HepG2 (cell line): Measurements from ENCODE around the gene ESPN. TPM values are rescaled to one million over a fixed set of nuclear protein-coding genes. Genes with fewer than 3 reads are reported as not detected.

ENCODE experiments used
- ARID2 ChIP-seq: sonication (generic); formaldehyde crosslinking; IDR thresholded peaks from 2 replicates; pipeline ENCODE4 v1.8.1; 2022; ENCODE audit warnings: mild to moderate bottlenecking, missing genetic modification reagents, borderline replicate concordance
- CREM ChIP-seq, 2 experiments: sonication (generic) in 1 of 2; formaldehyde crosslinking in 1 of 2; IDR thresholded peaks; 2 replicates each; pipeline versions ENCODE4 v1.4.0 to v1.6.1; 2016 to 2020; ENCODE audit warnings: antibody characterized with exemption in 1 of 2, mild to moderate bottlenecking in 1 of 2, missing genetic modification reagents in 1 of 2
- ETV5 ChIP-seq: IDR thresholded peaks from 2 replicates; pipeline ENCODE4 v1.6.1; 2018; ENCODE audit warnings: missing biosample characterization, missing genetic modification reagents, inconsistent platforms, borderline replicate concordance
- GPN1 ChIP-seq: sonication (generic); formaldehyde crosslinking; IDR thresholded peaks from 2 replicates; pipeline ENCODE4 v1.5.1; 2020; ENCODE audit warnings: missing genetic modification reagents, borderline replicate concordance
- HCFC1 ChIP-seq: fragments of 150-350 bp; IDR thresholded peaks from 2 replicates; pipeline ENCODE4 v1.6.1; 2014; ENCODE audit warnings: low read depth, low read length
- HDAC2 ChIP-seq: sonication (generic); formaldehyde crosslinking; IDR thresholded peaks from 2 replicates; pipeline ENCODE4 v1.4.0; 2020; ENCODE audit warnings: missing genetic modification reagents
- HMG20A ChIP-seq: IDR thresholded peaks from 2 replicates; pipeline ENCODE4 v1.6.1; 2016; ENCODE audit warnings: borderline replicate concordance
- HOXA7 ChIP-seq: sonication (generic); formaldehyde crosslinking; IDR thresholded peaks from 2 replicates; pipeline ENCODE4 v1.8.1; 2022; ENCODE audit warnings: mild to moderate bottlenecking, missing genetic modification reagents, moderate library complexity
- MTA1 ChIP-seq: sonication (generic); formaldehyde crosslinking; IDR thresholded peaks from 2 replicates; pipeline ENCODE4 v1.4.0; 2020; ENCODE audit warnings: missing genetic modification reagents, mild to moderate bottlenecking, borderline replicate concordance
- NCOA2 ChIP-seq: sonication (generic); formaldehyde crosslinking; IDR thresholded peaks from 2 replicates; pipeline ENCODE4 v1.8.0; 2022; ENCODE audit warnings: inconsistent platforms
- NPAS2 ChIP-seq: sonication (generic); formaldehyde crosslinking; IDR thresholded peaks from 2 replicates; pipeline ENCODE4 v1.8.0; 2022; ENCODE audit warnings: mild to moderate bottlenecking, missing genetic modification reagents, borderline replicate concordance
- NR2C2 ChIP-seq: sonication (generic); formaldehyde crosslinking; IDR thresholded peaks from 2 replicates; pipeline ENCODE4 v1.4.0; 2020; ENCODE audit warnings: missing genetic modification reagents, mild to moderate bottlenecking, moderate library complexity, borderline replicate concordance
- TP53 ChIP-seq: sonication (generic); formaldehyde crosslinking; conservative IDR thresholded peaks from 2 replicates; pipeline ENCODE4 v1.4.0; 2020; ENCODE audit warnings: missing genetic modification reagents
- ZKSCAN8 ChIP-seq: IDR thresholded peaks from 2 replicates; pipeline ENCODE4 v1.6.1; 2016; ENCODE audit warnings: borderline replicate concordance, missing genetic modification reagents, missing compliant biosample characterization
- ZNF124 ChIP-seq: sonication (generic); formaldehyde crosslinking; IDR thresholded peaks from 2 replicates; pipeline ENCODE4 v1.4.0; 2020; ENCODE audit warnings: missing genetic modification reagents
- ZNF703 ChIP-seq: sonication (generic); formaldehyde crosslinking; IDR thresholded peaks from 2 replicates; pipeline ENCODE4 v1.5.1; 2020; ENCODE audit warnings: missing genetic modification reagents, mild to moderate bottlenecking, moderate library complexity, borderline replicate concordance
- ZNF746 ChIP-seq: sonication (generic); formaldehyde crosslinking; IDR thresholded peaks from 2 replicates; pipeline ENCODE4 v1.8.0; 2022; ENCODE audit warnings: mild to moderate bottlenecking, missing genetic modification reagents
- polyA plus RNA-seq, 8 experiments: library from polyadenylated mRNA; depleted of rRNA in 3 of 8; stranded (reverse) in 7 of 8; unstranded in 1 of 8; fragments of >200 nt; fragmentation: Illumina TruSeq in 4 of 8; extraction: Trizol in 4 of 8; gene quantifications; 2 replicates each; pipeline versions ENCODE4 v1.2.1 to v1.2.3, GENCODE V29; 2011 to 2016; ENCODE audit warnings: low read depth in 4 of 8, missing spikeins in 1 of 8, mixed read lengths in 1 of 8; ENCODE audit not compliant: insufficient read depth in 1 of 8
- total RNA-seq, 5 experiments: library from RNA; depleted of rRNA; stranded (reverse); fragments of >200 nt; fragmentation: Illumina TruSeq; extraction: Trizol; gene quantifications; 2 replicates each; pipeline ENCODE4 v1.2.3, GENCODE V29; 2016; ENCODE audit warnings: low read depth in 1 of 5
- TF ChIP-seq, protein P1 (sequence below): sonication (generic); formaldehyde crosslinking; IDR thresholded peaks from 2 replicates; pipeline ENCODE4 v1.4.0; 2020; ENCODE audit warnings: missing genetic modification reagents
- TF ChIP-seq, protein P2 (sequence below): IDR thresholded peaks from 2 replicates; pipeline ENCODE4 v1.6.1; 2016; ENCODE audit warnings: low read depth, control low read depth
- TF ChIP-seq, protein P3 (sequence below): sonication (generic); formaldehyde crosslinking; IDR thresholded peaks from 2 replicates; pipeline ENCODE4 v1.8.1; 2023; ENCODE audit warnings: missing genetic modification reagents, inconsistent platforms, borderline replicate concordance
- TF ChIP-seq, protein P4 (sequence below): sonication (generic); formaldehyde crosslinking; IDR thresholded peaks from 2 replicates; pipeline ENCODE4 v1.5.1; 2020; ENCODE audit warnings: missing genetic modification reagents, mild to moderate bottlenecking, borderline replicate concordance
- TF ChIP-seq, protein P5 (sequence below): sonication (generic); formaldehyde crosslinking; conservative IDR thresholded peaks from 2 replicates; pipeline ENCODE4 v1.4.0; 2020; ENCODE audit warnings: missing genetic modification reagents

The ESPN gene
- total and polyA plus RNA-seq, 2 of the 13 experiments (the other 11 are each of a cell fraction or from before 2014, with no cell fraction given), result 48.6 to 54.2 TPM

DNA sequence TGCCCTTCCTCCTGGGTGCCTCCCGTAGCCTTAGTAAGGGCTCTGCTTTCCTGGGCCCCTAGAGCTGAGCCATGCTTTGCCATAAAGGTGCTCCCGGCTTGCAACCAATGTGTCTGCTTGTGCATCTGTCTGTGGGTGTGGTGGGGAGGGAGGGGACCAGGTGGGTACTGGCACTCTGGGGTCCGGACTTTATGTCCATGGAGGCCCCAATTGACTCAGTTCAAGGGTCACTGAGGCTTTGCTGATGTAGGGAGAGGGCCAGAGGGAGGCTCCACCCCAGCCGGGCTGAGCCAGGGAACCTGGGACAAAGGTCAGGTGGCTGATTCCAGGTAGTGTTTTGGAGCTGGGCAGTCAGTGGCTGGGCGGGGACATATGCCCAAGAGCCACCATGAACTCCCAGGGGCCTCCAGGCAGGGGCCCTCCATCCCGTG is 26.4 kb downstream of the ESPN start (continued):
- TF ChIP-seq HMG20A, result no peak
- TF ChIP-seq MTA1 (CRISPR knock-in tag), result peak; percentile 58; the same call in 1 of the 2 replicates
- TF ChIP-seq GPN1 (CRISPR knock-in tag), result no peak
- TF ChIP-seq HOXA7 (CRISPR knock-in tag), result no peak
- TF ChIP-seq, protein P1, sequence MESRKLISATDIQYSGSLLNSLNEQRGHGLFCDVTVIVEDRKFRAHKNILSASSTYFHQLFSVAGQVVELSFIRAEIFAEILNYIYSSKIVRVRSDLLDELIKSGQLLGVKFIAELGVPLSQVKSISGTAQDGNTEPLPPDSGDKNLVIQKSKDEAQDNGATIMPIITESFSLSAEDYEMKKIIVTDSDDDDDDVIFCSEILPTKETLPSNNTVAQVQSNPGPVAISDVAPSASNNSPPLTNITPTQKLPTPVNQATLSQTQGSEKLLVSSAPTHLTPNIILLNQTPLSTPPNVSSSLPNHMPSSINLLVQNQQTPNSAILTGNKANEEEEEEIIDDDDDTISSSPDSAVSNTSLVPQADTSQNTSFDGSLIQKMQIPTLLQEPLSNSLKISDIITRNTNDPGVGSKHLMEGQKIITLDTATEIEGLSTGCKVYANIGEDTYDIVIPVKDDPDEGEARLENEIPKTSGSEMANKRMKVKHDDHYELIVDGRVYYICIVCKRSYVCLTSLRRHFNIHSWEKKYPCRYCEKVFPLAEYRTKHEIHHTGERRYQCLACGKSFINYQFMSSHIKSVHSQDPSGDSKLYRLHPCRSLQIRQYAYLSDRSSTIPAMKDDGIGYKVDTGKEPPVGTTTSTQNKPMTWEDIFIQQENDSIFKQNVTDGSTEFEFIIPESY, result no peak; the same call in 1 of the 2 replicates
- TF ChIP-seq ARID2 (CRISPR knock-in tag), result no peak
- peak; percentile 87 for TF ChIP-seq ZNF746
- TF ChIP-seq, protein P2, sequence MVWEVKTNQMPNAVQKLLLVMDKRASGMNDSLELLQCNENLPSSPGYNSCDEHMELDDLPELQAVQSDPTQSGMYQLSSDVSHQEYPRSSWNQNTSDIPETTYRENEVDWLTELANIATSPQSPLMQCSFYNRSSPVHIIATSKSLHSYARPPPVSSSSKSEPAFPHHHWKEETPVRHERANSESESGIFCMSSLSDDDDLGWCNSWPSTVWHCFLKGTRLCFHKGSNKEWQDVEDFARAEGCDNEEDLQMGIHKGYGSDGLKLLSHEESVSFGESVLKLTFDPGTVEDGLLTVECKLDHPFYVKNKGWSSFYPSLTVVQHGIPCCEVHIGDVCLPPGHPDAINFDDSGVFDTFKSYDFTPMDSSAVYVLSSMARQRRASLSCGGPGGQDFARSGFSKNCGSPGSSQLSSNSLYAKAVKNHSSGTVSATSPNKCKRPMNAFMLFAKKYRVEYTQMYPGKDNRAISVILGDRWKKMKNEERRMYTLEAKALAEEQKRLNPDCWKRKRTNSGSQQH, result no peak
- TF ChIP-seq, protein P3, sequence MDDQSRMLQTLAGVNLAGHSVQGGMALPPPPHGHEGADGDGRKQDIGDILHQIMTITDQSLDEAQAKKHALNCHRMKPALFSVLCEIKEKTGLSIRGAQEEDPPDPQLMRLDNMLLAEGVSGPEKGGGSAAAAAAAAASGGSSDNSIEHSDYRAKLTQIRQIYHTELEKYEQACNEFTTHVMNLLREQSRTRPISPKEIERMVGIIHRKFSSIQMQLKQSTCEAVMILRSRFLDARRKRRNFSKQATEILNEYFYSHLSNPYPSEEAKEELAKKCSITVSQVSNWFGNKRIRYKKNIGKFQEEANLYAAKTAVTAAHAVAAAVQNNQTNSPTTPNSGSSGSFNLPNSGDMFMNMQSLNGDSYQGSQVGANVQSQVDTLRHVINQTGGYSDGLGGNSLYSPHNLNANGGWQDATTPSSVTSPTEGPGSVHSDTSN (CRISPR knock-in tag), result no peak
- TF ChIP-seq NCOA2 (CRISPR knock-in tag), result peak; percentile 67
- TF ChIP-seq CREM (IDR thresholded peaks at IDR 0.05), result peak; percentile 67; the same call in 1 of the 2 replicates
- TF ChIP-seq CREM (CRISPR knock-in tag; IDR thresholded peaks at IDR 0.05), result no peak
- no peak for TF ChIP-seq ZNF703 (CRISPR knock-in tag)
- TF ChIP-seq, protein P4, sequence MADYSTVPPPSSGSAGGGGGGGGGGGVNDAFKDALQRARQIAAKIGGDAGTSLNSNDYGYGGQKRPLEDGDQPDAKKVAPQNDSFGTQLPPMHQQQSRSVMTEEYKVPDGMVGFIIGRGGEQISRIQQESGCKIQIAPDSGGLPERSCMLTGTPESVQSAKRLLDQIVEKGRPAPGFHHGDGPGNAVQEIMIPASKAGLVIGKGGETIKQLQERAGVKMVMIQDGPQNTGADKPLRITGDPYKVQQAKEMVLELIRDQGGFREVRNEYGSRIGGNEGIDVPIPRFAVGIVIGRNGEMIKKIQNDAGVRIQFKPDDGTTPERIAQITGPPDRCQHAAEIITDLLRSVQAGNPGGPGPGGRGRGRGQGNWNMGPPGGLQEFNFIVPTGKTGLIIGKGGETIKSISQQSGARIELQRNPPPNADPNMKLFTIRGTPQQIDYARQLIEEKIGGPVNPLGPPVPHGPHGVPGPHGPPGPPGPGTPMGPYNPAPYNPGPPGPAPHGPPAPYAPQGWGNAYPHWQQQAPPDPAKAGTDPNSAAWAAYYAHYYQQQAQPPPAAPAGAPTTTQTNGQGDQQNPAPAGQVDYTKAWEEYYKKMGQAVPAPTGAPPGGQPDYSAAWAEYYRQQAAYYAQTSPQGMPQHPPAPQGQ (CRISPR knock-in tag), result no peak
- no peak for TF ChIP-seq ZKSCAN8 (CRISPR knock-in tag)
- TF ChIP-seq ZNF124, result no peak
- TF ChIP-seq, protein P5, sequence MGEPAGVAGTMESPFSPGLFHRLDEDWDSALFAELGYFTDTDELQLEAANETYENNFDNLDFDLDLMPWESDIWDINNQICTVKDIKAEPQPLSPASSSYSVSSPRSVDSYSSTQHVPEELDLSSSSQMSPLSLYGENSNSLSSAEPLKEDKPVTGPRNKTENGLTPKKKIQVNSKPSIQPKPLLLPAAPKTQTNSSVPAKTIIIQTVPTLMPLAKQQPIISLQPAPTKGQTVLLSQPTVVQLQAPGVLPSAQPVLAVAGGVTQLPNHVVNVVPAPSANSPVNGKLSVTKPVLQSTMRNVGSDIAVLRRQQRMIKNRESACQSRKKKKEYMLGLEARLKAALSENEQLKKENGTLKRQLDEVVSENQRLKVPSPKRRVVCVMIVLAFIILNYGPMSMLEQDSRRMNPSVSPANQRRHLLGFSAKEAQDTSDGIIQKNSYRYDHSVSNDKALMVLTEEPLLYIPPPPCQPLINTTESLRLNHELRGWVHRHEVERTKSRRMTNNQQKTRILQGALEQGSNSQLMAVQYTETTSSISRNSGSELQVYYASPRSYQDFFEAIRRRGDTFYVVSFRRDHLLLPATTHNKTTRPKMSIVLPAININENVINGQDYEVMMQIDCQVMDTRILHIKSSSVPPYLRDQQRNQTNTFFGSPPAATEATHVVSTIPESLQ (CRISPR knock-in tag), result no peak
- peak; percentile 80; the same call in 1 of the 2 replicates for TF ChIP-seq HDAC2
- no peak; the same call in 1 of the 2 replicates for TF ChIP-seq TP53 (CRISPR knock-in tag)
- peak; percentile 42; the same call in 1 of the 2 replicates for TF ChIP-seq ETV5 (CRISPR knock-in tag)
- no peak for TF ChIP-seq NPAS2 (CRISPR knock-in tag)
- TF ChIP-seq HCFC1, result no peak
- peak; percentile 91 for TF ChIP-seq NR2C2 (CRISPR knock-in tag)
